B cell (primary cell): Measurements from ENCODE around the gene TANGO6. TPM values are rescaled to one million over a fixed set of nuclear protein-coding genes. Genes with fewer than 3 reads are reported as not detected.

ENCODE experiments used
- ATAC-seq: fragments of 200-7000 bp; cut with Tn5 transposase; one replicate; pipeline ENCODE4 v1.10.0; 2021; ENCODE audit warnings: low read depth, mild to moderate bottlenecking, moderate number of reproducible peaks, moderate library complexity
- CTCF ChIA-PET: fragments of 350-600 bp; sonication (Branson Sonifier 250); formaldehyde crosslinking; loops from one replicate; lab custom pipeline; 2021; ENCODE audit warnings: antibody characterized with exemption, inconsistent platforms; lab: Charles Lee
- POLR2A ChIA-PET: fragments of 350-600 bp; sonication (Branson Sonifier 250); formaldehyde crosslinking; loops from one replicate; lab custom pipeline; 2021; ENCODE audit warnings: antibody characterized with exemption; lab: Charles Lee
- DNase-seq: peaks from one replicate; pipeline ENCODE4 v3.0.0; 2013
- H2AFZ ChIP-seq: 2 replicates; pipeline ENCODE4 v1.6.1; 2012; ENCODE audit warnings: mild to moderate bottlenecking, low read depth, low read length; ENCODE audit not compliant: insufficient read depth, poor library complexity, severe bottlenecking
- H3K27ac ChIP-seq, 2 donors: 1 replicate in 1 of 2; 2 replicates in 1 of 2; pipeline ENCODE4 v1.5.1; 2012 to 2013; ENCODE audit warnings: low read length in 2 of 2, mild to moderate bottlenecking in 2 of 2, moderate library complexity in 1 of 2
- H3K27me3 ChIP-seq, 4 experiments: fragments of 200-600 bp in 1 of 4; sonication (generic) in 1 of 4; replicated peaks in 1 of 4; 1 replicate in 2 of 4; 2 replicates in 2 of 4; pipeline versions ENCODE4 v1.6.1 to v1.7.0; 2013 to 2016; ENCODE audit warnings: low read length in 3 of 4, mild to moderate bottlenecking in 2 of 4, mixed read lengths in 1 of 4, moderate library complexity in 1 of 4; ENCODE audit not compliant: insufficient read depth in 4 of 4, control insufficient read depth in 3 of 4; ENCODE audit errors: control extremely low read depth in 1 of 4
- H3K36me3 ChIP-seq, 2 experiments: replicated peaks in 1 of 2; 1 replicate in 1 of 2; 2 replicates in 1 of 2; pipeline versions ENCODE4 v1.6.1 to v1.7.1; 2013; ENCODE audit warnings: low read length in 1 of 2; ENCODE audit not compliant: insufficient read depth in 2 of 2, control insufficient read depth in 1 of 2; ENCODE audit errors: control extremely low read depth in 1 of 2, extremely low read depth in 1 of 2
- H3K4me1 ChIP-seq, 2 donors: fragments of 200-600 bp in 1 of 2; sonication (generic) in 1 of 2; 1 replicate in 1 of 2; 2 replicates in 1 of 2; pipeline versions ENCODE4 v1.5.1 to v1.6.1; 2013 to 2017; ENCODE audit warnings: low read length in 2 of 2; ENCODE audit not compliant: control insufficient read depth in 2 of 2, insufficient read depth in 2 of 2
- H3K4me2 ChIP-seq: replicated peaks from 2 replicates; pipeline ENCODE3; 2012; ENCODE audit warnings: mild to moderate bottlenecking, low read depth, low read length; ENCODE audit not compliant: poor library complexity, severe bottlenecking
- H3K4me3 ChIP-seq, 5 experiments: fragments of 200-600 bp in 1 of 5; sonication (generic) in 1 of 5; 1 replicate in 3 of 5; 2 replicates in 2 of 5; pipeline versions ENCODE4 v1.5.1 to v1.7.0; 2011 to 2016; ENCODE audit warnings: low read length in 4 of 5, mild to moderate bottlenecking in 4 of 5, low read depth in 2 of 5, control low read depth in 1 of 5, moderate library complexity in 1 of 5; ENCODE audit not compliant: insufficient read depth in 1 of 5; ENCODE audit errors: control extremely low read depth in 1 of 5, extremely low read depth in 1 of 5
- H3K79me2 ChIP-seq: fragments of 200-600 bp; sonication (generic); one replicate; pipeline ENCODE4 v1.6.0; 2016; ENCODE audit warnings: low read length; ENCODE audit not compliant: control insufficient read depth, insufficient read depth
- H3K9ac ChIP-seq: fragments of 200-600 bp; sonication (generic); 2 replicates; pipeline ENCODE4 v1.6.1; 2017; ENCODE audit warnings: mild to moderate bottlenecking, low read length, moderate library complexity
- H3K9me3 ChIP-seq, 3 donors: one replicate each; pipeline versions ENCODE4 v1.6.1 to v1.7.1; 2013; ENCODE audit warnings: low read length in 2 of 3; ENCODE audit not compliant: control insufficient read depth in 2 of 3, insufficient read depth in 1 of 3; ENCODE audit errors: control extremely low read depth in 1 of 3
- H4K20me1 ChIP-seq: 2 replicates; pipeline ENCODE4 v1.6.0; 2012; ENCODE audit warnings: mild to moderate bottlenecking, low read length; ENCODE audit not compliant: insufficient read depth, control insufficient read depth, poor library complexity, severe bottlenecking
- H3K27ac Mint-ChIP-seq: one replicate; pipeline ENCODE4 v1.8.0; 2021; ENCODE audit warnings: mixed read lengths
- H3K27me3 Mint-ChIP-seq: one replicate; pipeline ENCODE4 v1.8.0; 2021; ENCODE audit warnings: mixed read lengths
- H3K4me1 Mint-ChIP-seq: one replicate; pipeline ENCODE4 v1.8.0; 2021; ENCODE audit warnings: mixed read lengths
- H3K4me3 Mint-ChIP-seq: one replicate; pipeline ENCODE4 v1.8.0; 2021; ENCODE audit warnings: mixed read lengths
- H3K9me3 Mint-ChIP-seq: one replicate; pipeline ENCODE4 v1.8.0; 2022; ENCODE audit warnings: mixed read lengths; ENCODE audit not compliant: insufficient read depth
- CTCF ChIP-seq: fragments of 200-600 bp; IDR thresholded peaks from one replicate; pipeline ENCODE4 v1.8.0; 2022; ENCODE audit warnings: antibody characterized with exemption, mild to moderate bottlenecking
- EZH2 ChIP-seq: IDR thresholded peaks from 2 replicates; pipeline ENCODE4 v1.6.1; 2012; ENCODE audit warnings: borderline replicate concordance, low read depth, mild to moderate bottlenecking, moderate library complexity, low read length; ENCODE audit not compliant: insufficient read depth, poor library complexity, severe bottlenecking
- WGBS: methylation state at CpG from one replicate; pipeline ENCODE4 v1.1.5; 2013; ENCODE audit warnings: missing lambda C conversion rate; ENCODE audit not compliant: insufficient coverage; 5-methylcytosine and 5-hydroxymethylcytosine counted together
- intact Hi-C: fragments of 100-400 bp; cut with micrococcal nuclease; formaldehyde crosslinking; loops from one replicate; pipeline ENCODE4 v1.10.0; 2022
- polyA plus RNA-seq: library from polyadenylated mRNA; depleted of rRNA; stranded (reverse); fragments of >200 nt; gene quantifications from 2 replicates; pipeline ENCODE4 v1.2.3, GENCODE V29; 2012
- total RNA-seq, 2 donors: library from RNA; stranded (reverse); fragments of 120-200 nt in 1 of 2; gene quantifications; 1 replicate in 1 of 2; 2 replicates in 1 of 2; pipeline versions ENCODE4 v1.2.3 to v1.2.4, GENCODE V29; 2013 to 2022

Gene TANGO6
- total and polyA plus RNA-seq, 2 donors (not counting 1 experiment from before 2014, with no cell fraction given) = 8.0 to 42.8 TPM

GRCh38 chr16:68978303-68978954 lies 135.1 kb downstream of the TANGO6 start:
- ATAC-seq (no peak), DNase-seq (no peak)
- Histone ChIP-seq H3K79me2 (no peaks in the 10 kb centered on the region), H3K27ac (no peak overlapping the region), H3K9ac (no peak overlapping the region), H2AFZ (no peak overlapping the region), H3K9me3 (no peaks in the 10 kb centered on the region), H3K4me3 (no peak overlapping the region), H3K4me1 (no peaks in the 10 kb centered on the region), H4K20me1 (no peaks in the 10 kb centered on the region), H3K27me3 (no peaks in the 10 kb centered on the region), H3K4me2 (no peak overlapping the region), H3K36me3 (peaks cover 4 to 18% of the 10 kb centered on the region in 2 experiments)
- H3K4me3 Mint-ChIP-seq = no peak overlapping the region
- H3K27ac Mint-ChIP-seq = no peak overlapping the region
- no peaks in the 10 kb centered on the region for H3K9me3 Mint-ChIP-seq
- H3K4me1 Mint-ChIP-seq = no peaks in the 10 kb centered on the region
- H3K27me3 Mint-ChIP-seq = no peaks in the 10 kb centered on the region
- CTCF ChIA-PET = no interaction called here
- intact Hi-C loops = no loop called here
- TF ChIP-seq EZH2 (no peak), CTCF (no peak)
- POLR2A ChIA-PET = no interaction called here
- no CpG with 5 or more reads among the region's 2 CpGs for WGBS

GRCh38 chr16:68980695-68981315 lies 137.5 kb downstream of the TANGO6 start:
- ATAC-seq (no peak), DNase-seq (no peak)
- CTCF ChIA-PET = no interaction called here
- Histone ChIP-seq H3K36me3 (peaks cover 0 to 6% of the 10 kb centered on the region in 2 experiments), H3K27me3 (no peaks in the 10 kb centered on the region), H3K27ac (no peak overlapping the region), H3K4me3 (no peak overlapping the region), H3K9me3 (no peaks in the 10 kb centered on the region), H2AFZ (no peak overlapping the region), H3K4me1 (no peaks in the 10 kb centered on the region), H3K4me2 (no peak overlapping the region), H3K79me2 (no peaks in the 10 kb centered on the region), H3K9ac (no peak overlapping the region), H4K20me1 (no peaks in the 10 kb centered on the region)
- 95% methylated on average over 5 of the region's 15 CpGs for WGBS
- POLR2A ChIA-PET = no interaction called here
- TF ChIP-seq EZH2 (no peak), CTCF (no peak)
- no peak overlapping the region for H3K27ac Mint-ChIP-seq
- no peaks in the 10 kb centered on the region for H3K27me3 Mint-ChIP-seq
- H3K9me3 Mint-ChIP-seq = no peaks in the 10 kb centered on the region
- no peaks in the 10 kb centered on the region for H3K4me1 Mint-ChIP-seq
- intact Hi-C loops = no loop called here
- H3K4me3 Mint-ChIP-seq = no peak overlapping the region
